ENCODE data around the gene ARHGAP19. TPM values are rescaled to one million over a fixed set of nuclear protein-coding genes. Genes with fewer than 3 reads are reported as not detected.

Gene ARHGAP19
- total and polyA plus RNA-seq, 9 of the 15 experiments (the other 6 are each of a cell fraction or from before 2014, with no cell fraction given) = 14.8 to 49.5 (median 26.8) TPM

GRCh38 chr10:97334370-97335175, 42.1 kb upstream of the ARHGAP19 start, which contains the start of gene FRAT2 (continued):
- TF ChIP-seq ZC3H4 (CRISPR knock-in tag; IDR thresholded peaks at IDR 0.05; ENCODE audit: borderline replicate concordance) (no peak), NONO (IDR thresholded peaks at IDR 0.05; ENCODE audit: low read depth in 2 of 2, low read length in 1 of 2) (peak; percentile 50 to 100; a peak in 3 of 4 replicates), RAD21 (CRISPR knock-in tag; conservative IDR thresholded peaks at IDR 0.05 in 1 of 2, IDR thresholded peaks at IDR 0.05 in 1 of 2) (no peak), XRCC4 (IDR thresholded peaks at IDR 0.05; ENCODE audit: extremely low read depth, insufficient read depth, insufficient read length) (no peak), TAF9B (IDR thresholded peaks at IDR 0.05; ENCODE audit: partially characterized antibody) (peak; percentile 37), CCAR2 (IDR thresholded peaks at IDR 0.05; ENCODE audit: low read depth, low read length) (no peak), PHF8 (IDR thresholded peaks at IDR 0.05; ENCODE audit: borderline replicate concordance, low read length) (peak; percentile 68; the same call in 1 of the 2 replicates), TAF1 (IDR thresholded peaks at IDR 0.05; ENCODE audit: control insufficient read depth, extremely low read depth, insufficient read depth, low read length, severe bottlenecking) (peak; percentile 33), HNRNPLL (IDR thresholded peaks at IDR 0.05; ENCODE audit: low read depth, low read length, poor library complexity, severe bottlenecking) (no peak), MYBL2 (IDR thresholded peaks at IDR 0.05; ENCODE audit: low read depth) (no peak), MYBL2 (CRISPR knock-in tag; IDR thresholded peaks at IDR 0.05; ENCODE audit: borderline replicate concordance) (no peak), SLC30A9 (CRISPR knock-in tag; IDR thresholded peaks at IDR 0.05) (no peak), LEF1 (IDR thresholded peaks at IDR 0.05) (no peak), BCOR (IDR thresholded peaks at IDR 0.05) (no peak), FOS (IDR thresholded peaks at IDR 0.05; ENCODE audit: extremely low read depth, insufficient read length) (no peak), NCOR1 (IDR thresholded peaks at IDR 0.05) (peak; percentile 34)
- TF ChIP-seq, protein P1, sequence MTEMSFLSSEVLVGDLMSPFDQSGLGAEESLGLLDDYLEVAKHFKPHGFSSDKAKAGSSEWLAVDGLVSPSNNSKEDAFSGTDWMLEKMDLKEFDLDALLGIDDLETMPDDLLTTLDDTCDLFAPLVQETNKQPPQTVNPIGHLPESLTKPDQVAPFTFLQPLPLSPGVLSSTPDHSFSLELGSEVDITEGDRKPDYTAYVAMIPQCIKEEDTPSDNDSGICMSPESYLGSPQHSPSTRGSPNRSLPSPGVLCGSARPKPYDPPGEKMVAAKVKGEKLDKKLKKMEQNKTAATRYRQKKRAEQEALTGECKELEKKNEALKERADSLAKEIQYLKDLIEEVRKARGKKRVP (CRISPR knock-in tag; IDR thresholded peaks at IDR 0.05) = no peak
- TF ChIP-seq, protein P2, sequence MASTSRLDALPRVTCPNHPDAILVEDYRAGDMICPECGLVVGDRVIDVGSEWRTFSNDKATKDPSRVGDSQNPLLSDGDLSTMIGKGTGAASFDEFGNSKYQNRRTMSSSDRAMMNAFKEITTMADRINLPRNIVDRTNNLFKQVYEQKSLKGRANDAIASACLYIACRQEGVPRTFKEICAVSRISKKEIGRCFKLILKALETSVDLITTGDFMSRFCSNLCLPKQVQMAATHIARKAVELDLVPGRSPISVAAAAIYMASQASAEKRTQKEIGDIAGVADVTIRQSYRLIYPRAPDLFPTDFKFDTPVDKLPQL (IDR thresholded peaks at IDR 0.05; ENCODE audit: extremely low read depth, insufficient read length) = no peak
- TF ChIP-seq, protein P3, sequence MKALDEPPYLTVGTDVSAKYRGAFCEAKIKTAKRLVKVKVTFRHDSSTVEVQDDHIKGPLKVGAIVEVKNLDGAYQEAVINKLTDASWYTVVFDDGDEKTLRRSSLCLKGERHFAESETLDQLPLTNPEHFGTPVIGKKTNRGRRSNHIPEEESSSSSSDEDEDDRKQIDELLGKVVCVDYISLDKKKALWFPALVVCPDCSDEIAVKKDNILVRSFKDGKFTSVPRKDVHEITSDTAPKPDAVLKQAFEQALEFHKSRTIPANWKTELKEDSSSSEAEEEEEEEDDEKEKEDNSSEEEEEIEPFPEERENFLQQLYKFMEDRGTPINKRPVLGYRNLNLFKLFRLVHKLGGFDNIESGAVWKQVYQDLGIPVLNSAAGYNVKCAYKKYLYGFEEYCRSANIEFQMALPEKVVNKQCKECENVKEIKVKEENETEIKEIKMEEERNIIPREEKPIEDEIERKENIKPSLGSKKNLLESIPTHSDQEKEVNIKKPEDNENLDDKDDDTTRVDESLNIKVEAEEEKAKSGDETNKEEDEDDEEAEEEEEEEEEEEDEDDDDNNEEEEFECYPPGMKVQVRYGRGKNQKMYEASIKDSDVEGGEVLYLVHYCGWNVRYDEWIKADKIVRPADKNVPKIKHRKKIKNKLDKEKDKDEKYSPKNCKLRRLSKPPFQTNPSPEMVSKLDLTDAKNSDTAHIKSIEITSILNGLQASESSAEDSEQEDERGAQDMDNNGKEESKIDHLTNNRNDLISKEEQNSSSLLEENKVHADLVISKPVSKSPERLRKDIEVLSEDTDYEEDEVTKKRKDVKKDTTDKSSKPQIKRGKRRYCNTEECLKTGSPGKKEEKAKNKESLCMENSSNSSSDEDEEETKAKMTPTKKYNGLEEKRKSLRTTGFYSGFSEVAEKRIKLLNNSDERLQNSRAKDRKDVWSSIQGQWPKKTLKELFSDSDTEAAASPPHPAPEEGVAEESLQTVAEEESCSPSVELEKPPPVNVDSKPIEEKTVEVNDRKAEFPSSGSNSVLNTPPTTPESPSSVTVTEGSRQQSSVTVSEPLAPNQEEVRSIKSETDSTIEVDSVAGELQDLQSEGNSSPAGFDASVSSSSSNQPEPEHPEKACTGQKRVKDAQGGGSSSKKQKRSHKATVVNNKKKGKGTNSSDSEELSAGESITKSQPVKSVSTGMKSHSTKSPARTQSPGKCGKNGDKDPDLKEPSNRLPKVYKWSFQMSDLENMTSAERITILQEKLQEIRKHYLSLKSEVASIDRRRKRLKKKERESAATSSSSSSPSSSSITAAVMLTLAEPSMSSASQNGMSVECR (CRISPR knock-in tag; IDR thresholded peaks at IDR 0.05) = peak; percentile 31; the same call in 1 of the 2 replicates
- TF ChIP-seq, protein P4, sequence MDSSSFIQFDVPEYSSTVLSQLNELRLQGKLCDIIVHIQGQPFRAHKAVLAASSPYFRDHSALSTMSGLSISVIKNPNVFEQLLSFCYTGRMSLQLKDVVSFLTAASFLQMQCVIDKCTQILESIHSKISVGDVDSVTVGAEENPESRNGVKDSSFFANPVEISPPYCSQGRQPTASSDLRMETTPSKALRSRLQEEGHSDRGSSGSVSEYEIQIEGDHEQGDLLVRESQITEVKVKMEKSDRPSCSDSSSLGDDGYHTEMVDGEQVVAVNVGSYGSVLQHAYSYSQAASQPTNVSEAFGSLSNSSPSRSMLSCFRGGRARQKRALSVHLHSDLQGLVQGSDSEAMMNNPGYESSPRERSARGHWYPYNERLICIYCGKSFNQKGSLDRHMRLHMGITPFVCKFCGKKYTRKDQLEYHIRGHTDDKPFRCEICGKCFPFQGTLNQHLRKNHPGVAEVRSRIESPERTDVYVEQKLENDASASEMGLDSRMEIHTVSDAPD (CRISPR knock-in tag; IDR thresholded peaks at IDR 0.05) = no peak

All from K562 (cell line).